ENCODE data around the gene PLAC9.

Gene PLAC9

DNA sequence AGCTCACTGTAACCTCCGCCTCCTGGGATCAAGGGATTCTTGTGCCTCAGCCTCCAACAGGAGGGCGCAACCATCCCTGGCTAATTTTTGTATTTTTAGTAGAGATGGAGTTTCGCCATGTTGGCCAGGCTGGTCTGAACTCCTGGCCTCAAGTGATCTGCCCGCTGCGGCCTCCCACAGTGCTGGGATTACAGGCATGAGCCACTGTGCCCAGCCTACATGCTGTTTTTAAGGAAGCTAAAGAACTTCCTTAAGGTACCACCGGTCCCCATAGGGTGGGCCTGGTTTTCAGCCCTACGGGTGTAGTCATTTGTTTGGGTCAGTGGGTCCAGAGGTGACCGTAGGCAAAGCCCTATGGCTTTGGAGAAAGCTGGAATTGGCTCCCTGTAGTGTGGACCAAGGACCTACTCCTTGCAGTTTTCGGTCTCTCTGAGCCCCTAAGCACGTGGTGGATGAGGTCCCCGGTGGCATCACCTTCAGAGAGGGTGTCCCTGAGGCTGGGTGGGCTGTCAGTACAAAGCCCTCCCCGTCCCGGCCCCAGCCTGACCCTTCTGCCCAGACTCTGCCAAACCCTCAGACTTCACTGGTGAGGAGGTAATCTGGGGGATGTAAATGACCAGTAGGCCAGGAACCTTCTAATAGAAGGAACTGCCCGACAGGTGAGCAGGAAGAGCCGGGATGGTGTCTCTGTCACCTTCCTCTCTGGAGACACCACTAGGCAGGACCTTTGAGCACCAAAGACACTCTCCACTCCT lies 42.3 kb downstream of the PLAC9 start:
- no peak overlapping the region for H3K4me3 Mint-ChIP-seq
- no peak for DNase-seq
- peak overlapping the region; percentile 52 for H3K27ac Mint-ChIP-seq
- peaks cover 55% of the 10 kb centered on the region for H3K36me3 Mint-ChIP-seq (ENCODE audit: low read depth)
- H3K4me1 Mint-ChIP-seq (ENCODE audit: low read depth) = peaks cover 49% of the 10 kb centered on the region
- H3K27me3 Mint-ChIP-seq = no peaks in the 10 kb centered on the region
- no peaks in the 10 kb centered on the region for H3K9me3 Mint-ChIP-seq

- peaks cover 52% of the 10 kb centered on the region for H3K36me3 Mint-ChIP-seq (ENCODE audit: low read depth)
- H3K27ac Mint-ChIP-seq = peak overlapping the region; percentile 59
- H3K4me1 Mint-ChIP-seq (ENCODE audit: low read depth) = peaks cover 59% of the 10 kb centered on the region
- no peaks in the 10 kb centered on the region for H3K9me3 Mint-ChIP-seq
- DNase-seq = no peak
- no peaks in the 10 kb centered on the region for H3K27me3 Mint-ChIP-seq
- no peak overlapping the region for H3K4me3 Mint-ChIP-seq
Observed at GRCh38 chr10:80176526-80176925, 44.0 kb downstream of the PLAC9 start.

DNA sequence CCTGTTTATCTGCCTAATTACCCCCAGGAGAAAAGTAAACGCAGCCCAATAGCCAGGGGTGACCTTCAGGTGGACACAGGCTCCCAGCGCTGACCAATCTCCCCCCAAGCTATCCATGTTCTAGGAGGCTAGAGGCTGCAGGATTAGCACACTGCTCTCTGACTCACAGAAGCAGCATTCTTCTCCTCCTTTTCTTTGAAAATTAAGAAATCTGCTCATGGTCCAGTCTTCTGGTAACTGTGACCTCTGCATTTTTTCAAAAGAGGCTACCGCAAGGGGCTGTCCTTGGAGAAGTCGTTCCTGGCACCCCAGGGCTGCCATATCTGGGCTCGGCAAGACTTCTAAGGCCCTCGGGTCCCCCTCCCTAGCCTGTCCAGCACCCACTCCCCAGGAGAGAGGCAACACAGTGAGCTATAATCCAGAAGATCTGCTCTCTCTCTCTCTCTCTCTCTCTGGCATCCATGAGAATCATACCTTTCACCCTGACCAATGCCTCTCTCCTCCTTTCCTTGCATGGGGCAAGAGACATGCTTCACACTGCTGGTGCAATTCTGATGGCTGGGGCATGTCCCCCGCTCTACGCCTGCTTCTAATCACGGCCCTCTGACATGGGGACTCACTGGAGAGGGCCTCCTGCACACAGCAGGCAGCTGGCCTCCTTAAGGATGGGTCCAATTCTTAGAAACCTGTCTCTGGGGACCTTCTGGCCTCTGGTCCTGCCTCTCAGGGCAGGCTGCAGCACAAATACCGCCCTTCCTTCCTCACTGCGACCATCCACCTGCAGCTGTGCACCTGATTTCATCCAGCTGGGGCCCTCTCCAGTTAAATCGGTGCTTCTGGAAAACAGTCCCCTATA lies 45.5 kb downstream of the PLAC9 start:
- no peak for DNase-seq
- peaks cover 70% of the 10 kb centered on the region for H3K4me1 Mint-ChIP-seq (ENCODE audit: low read depth)
- H3K27ac Mint-ChIP-seq = peak overlapping the region; percentile 58
- H3K9me3 Mint-ChIP-seq = no peaks in the 10 kb centered on the region
- H3K27me3 Mint-ChIP-seq = no peaks in the 10 kb centered on the region
- no peak overlapping the region for H3K4me3 Mint-ChIP-seq
- peaks cover 45% of the 10 kb centered on the region for H3K36me3 Mint-ChIP-seq (ENCODE audit: low read depth)

DNA sequence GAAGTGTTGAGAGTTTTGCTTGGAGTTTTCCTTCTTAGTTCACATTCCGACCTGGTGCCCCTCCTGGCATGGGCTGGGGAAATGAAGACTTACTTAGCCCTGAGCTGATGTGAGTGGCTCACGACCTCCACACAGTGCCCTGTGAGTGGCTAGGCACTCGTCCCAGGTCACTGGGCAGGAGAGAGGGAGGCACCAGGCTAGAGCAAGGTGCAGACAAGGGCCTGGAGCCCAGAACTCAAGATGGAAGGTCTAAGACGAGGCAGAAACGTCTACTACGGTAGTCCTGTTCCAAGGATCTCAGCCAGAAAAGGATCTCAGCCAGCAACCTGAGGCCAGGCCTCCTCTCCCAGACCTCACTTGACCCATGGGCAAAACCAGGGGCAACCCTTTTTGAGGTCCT lies 50.5 kb downstream of the PLAC9 start:
- no peaks in the 10 kb centered on the region for H3K9me3 Mint-ChIP-seq
- H3K4me3 Mint-ChIP-seq = no peak overlapping the region
- no peaks in the 10 kb centered on the region for H3K27me3 Mint-ChIP-seq
- H3K27ac Mint-ChIP-seq = peak overlapping the region; percentile 56
- DNase-seq = no peak
- H3K36me3 Mint-ChIP-seq (ENCODE audit: low read depth) = peaks cover 51% of the 10 kb centered on the region
- H3K4me1 Mint-ChIP-seq (ENCODE audit: low read depth) = peaks cover 90% of the 10 kb centered on the region

- peaks cover 48% of the 10 kb centered on the region for H3K36me3 Mint-ChIP-seq (ENCODE audit: low read depth)
- H3K9me3 Mint-ChIP-seq = no peaks in the 10 kb centered on the region
- no peak overlapping the region for H3K4me3 Mint-ChIP-seq
- H3K27me3 Mint-ChIP-seq = no peaks in the 10 kb centered on the region
- H3K27ac Mint-ChIP-seq = peak overlapping the region; percentile 45
- peaks cover 90% of the 10 kb centered on the region for H3K4me1 Mint-ChIP-seq (ENCODE audit: low read depth)
- DNase-seq = no peak
Observed at GRCh38 chr10:80183436-80183835, 50.9 kb downstream of the PLAC9 start.

DNA sequence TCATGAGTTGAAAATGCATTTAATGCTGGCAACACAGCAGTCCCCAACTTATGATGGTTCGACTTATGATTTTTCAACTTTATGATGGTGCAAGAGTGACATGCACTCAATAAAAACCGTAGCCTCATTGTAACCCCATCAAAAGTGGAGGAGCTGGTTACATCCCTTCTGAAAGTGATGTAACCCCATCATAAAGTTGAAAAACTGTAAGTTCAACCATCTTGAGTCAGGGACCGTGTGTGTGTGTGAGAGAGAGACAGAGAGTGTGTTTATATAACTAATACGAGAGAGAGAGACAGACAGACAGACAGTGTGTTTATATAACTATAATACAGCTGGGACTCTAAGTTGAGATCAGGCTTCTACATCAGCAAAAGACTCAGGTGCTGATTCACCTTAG lies 51.8 kb downstream of the PLAC9 start:
- Mint-ChIP-seq H3K4me3 (no peak overlapping the region), H3K27ac (peak overlapping the region; percentile 45), H3K27me3 (no peaks in the 10 kb centered on the region), H3K36me3 (ENCODE audit: low read depth) (peaks cover 48% of the 10 kb centered on the region), H3K9me3 (no peaks in the 10 kb centered on the region), H3K4me1 (ENCODE audit: low read depth) (peaks cover 92% of the 10 kb centered on the region)
- no peak for DNase-seq

DNA sequence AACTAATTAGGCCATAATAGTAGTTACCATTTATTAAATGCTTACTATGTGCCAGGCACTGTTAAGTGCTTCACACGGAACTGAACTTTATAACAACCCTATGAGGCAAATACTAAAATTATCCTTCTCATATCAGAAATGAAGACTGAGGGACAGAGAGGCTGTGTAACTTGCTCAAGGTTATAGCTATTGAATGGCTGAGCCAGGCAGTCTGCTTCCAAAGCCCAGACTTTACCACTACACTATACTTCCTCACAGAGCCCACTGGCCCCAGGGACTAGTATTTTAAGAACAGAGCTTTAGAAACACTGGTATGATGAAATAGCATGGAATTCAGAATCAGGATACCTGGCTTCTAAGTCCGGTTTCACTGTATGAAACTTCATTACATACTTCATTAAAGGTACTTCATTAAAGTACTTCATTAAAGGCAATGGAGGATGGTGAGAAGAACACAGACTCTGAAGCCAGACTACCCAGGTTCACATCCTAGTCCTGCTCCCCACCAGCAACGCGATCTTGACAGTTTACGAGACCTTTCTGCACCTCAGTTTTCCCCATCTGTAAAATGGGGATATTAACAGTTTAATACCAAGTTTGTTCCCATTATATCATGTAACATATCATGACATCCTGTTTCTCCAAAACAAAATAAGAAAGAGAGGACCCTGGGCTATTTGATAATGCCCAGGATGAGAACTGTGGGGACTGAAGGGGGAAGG lies 53.2 kb downstream of the PLAC9 start:
- Mint-ChIP-seq H3K27me3 (no peaks in the 10 kb centered on the region), H3K4me1 (ENCODE audit: low read depth) (peaks cover 89% of the 10 kb centered on the region), H3K9me3 (no peaks in the 10 kb centered on the region), H3K36me3 (ENCODE audit: low read depth) (peaks cover 44% of the 10 kb centered on the region), H3K27ac (peak overlapping the region; percentile 88), H3K4me3 (peak overlapping the region; percentile 56)
- no peak for DNase-seq

DNA sequence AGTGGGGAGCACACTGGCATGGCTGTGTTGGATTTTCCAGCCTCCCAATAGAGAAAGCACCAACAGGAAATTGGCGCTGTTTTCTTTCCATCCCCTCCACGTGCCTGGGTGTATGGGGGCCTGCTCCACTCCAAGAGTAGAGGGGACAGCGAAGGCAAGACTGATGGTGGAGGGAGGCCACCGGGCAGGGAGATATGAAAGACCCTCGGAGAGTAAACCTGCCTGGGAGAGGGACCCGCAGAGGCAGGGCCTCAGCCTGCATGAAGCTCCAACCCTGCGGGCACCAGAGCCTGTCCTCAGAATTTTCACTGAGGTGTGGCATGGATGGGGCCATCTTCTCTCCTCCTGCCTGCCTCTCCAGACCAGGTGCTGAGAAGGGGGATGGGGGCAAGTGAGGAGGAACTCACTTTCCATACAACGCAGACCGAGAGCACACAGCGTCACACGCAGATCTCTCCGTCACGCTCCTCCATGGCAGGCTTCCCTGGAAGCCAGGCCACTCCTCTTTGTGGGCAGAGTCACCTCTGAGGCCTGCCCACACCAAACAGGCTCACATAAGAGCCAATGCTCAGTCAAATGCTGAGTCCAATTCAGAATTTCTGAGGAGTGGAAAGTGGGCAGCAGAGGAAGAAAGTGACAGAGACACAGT lies 54.0 kb downstream of the PLAC9 start:
- peak; percentile 39 for DNase-seq
- Mint-ChIP-seq H3K27ac (peak overlapping the region; percentile 88), H3K27me3 (no peaks in the 10 kb centered on the region), H3K4me1 (ENCODE audit: low read depth) (peaks cover 86% of the 10 kb centered on the region), H3K4me3 (peak overlapping the region; percentile 56), H3K36me3 (ENCODE audit: low read depth) (peaks cover 41% of the 10 kb centered on the region), H3K9me3 (peaks cover 2% of the 10 kb centered on the region)

GRCh38 chr10:80187060-80187459 lies 54.5 kb downstream of the PLAC9 start:
- peak overlapping the region; percentile 56 for H3K4me3 Mint-ChIP-seq
- peak overlapping the region; percentile 88 for H3K27ac Mint-ChIP-seq
- H3K36me3 Mint-ChIP-seq (ENCODE audit: low read depth) = peaks cover 43% of the 10 kb centered on the region
- no peaks in the 10 kb centered on the region for H3K27me3 Mint-ChIP-seq
- peaks cover 2% of the 10 kb centered on the region for H3K9me3 Mint-ChIP-seq
- peaks cover 87% of the 10 kb centered on the region for H3K4me1 Mint-ChIP-seq (ENCODE audit: low read depth)
- no peak for DNase-seq

GRCh38 chr10:80187465-80188409 lies 55.2 kb downstream of the PLAC9 start:
- peak; percentile 66 for DNase-seq
- Mint-ChIP-seq H3K4me1 (ENCODE audit: low read depth) (peaks cover 88% of the 10 kb centered on the region), H3K9me3 (peaks cover 2% of the 10 kb centered on the region), H3K4me3 (peak overlapping the region; percentile 56), H3K36me3 (ENCODE audit: low read depth) (peaks cover 46% of the 10 kb centered on the region), H3K27ac (peak overlapping the region; percentile 88), H3K27me3 (no peaks in the 10 kb centered on the region)

DNA sequence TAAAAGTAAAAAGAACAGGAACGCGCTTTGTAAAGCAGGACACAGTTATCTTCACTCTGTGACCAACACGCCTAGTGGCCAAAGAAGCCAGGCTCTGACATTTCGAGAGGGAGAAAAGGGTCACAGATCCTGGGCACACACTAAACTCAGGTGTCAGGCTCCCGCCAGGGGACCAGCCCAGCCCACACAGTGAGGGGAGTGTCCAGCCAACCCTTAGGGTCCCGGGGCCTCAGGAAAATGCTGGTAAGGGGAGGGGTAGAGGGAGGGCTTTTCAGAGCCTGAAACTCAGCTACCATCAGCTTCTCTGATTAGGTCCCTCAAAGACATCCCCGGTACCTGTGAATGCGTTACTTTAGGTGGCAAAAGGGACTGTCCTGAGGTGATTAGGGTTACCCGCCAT lies 56.2 kb downstream of the PLAC9 start:
- Mint-ChIP-seq H3K4me1 (ENCODE audit: low read depth) (peaks cover 82% of the 10 kb centered on the region), H3K27ac (peak overlapping the region; percentile 88), H3K4me3 (peak overlapping the region; percentile 11), H3K9me3 (peaks cover 6% of the 10 kb centered on the region), H3K27me3 (no peaks in the 10 kb centered on the region), H3K36me3 (ENCODE audit: low read depth) (peaks cover 43% of the 10 kb centered on the region)
- no peak for DNase-seq

GRCh38 chr10:80191589-80192270 lies 59.2 kb downstream of the PLAC9 start:
- H3K27me3 Mint-ChIP-seq = no peaks in the 10 kb centered on the region
- peak overlapping the region; percentile 88 for H3K27ac Mint-ChIP-seq
- H3K4me1 Mint-ChIP-seq (ENCODE audit: low read depth) = peaks cover 82% of the 10 kb centered on the region
- no peak for DNase-seq
- H3K36me3 Mint-ChIP-seq (ENCODE audit: low read depth) = peaks cover 55% of the 10 kb centered on the region
- peak overlapping the region; percentile 31 for H3K4me3 Mint-ChIP-seq
- H3K9me3 Mint-ChIP-seq = peaks cover 10% of the 10 kb centered on the region

DNA sequence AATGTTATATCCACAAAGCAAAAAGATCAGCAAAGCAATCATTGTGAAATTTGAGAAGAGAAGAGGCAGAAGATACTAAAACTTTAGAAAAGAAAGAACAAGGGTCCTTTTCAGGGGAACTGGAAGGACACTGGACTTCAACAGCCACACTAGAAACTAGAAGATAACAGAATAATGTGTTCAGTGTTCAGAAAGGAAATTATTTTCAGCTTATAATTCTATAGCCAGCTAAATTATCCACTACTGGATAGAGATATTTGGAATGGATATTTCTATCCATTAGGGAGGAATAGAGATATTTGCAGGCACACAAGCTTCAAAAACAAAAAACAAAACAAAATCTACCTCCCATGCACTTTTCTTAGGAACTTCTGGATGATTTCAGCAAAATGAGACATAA lies 60.0 kb downstream of the PLAC9 start:
- Mint-ChIP-seq H3K27ac (peak overlapping the region; percentile 88), H3K36me3 (ENCODE audit: low read depth) (peaks cover 52% of the 10 kb centered on the region), H3K27me3 (no peaks in the 10 kb centered on the region), H3K9me3 (peaks cover 10% of the 10 kb centered on the region), H3K4me1 (ENCODE audit: low read depth) (peaks cover 82% of the 10 kb centered on the region), H3K4me3 (no peak overlapping the region)
- DNase-seq = no peak
